Neural crest cell (in vitro differentiated cells): ENCODE data around the gene CCDC83. TPM values are rescaled to one million over a fixed set of nuclear protein-coding genes. Genes with fewer than 3 reads are reported as not detected.

Source experiments
- DNase-seq: peaks from one replicate; pipeline ENCODE4 v3.0.0; 2021; ENCODE audit warnings: low read depth, mixed read lengths, low spot score
- H3K27ac Mint-ChIP-seq: one replicate; pipeline ENCODE4 v1.8.0; 2021; ENCODE audit warnings: mild to moderate bottlenecking, mixed read lengths; ENCODE audit not compliant: unreplicated experiment
- H3K27me3 Mint-ChIP-seq: 2 replicates; pipeline ENCODE4 v1.8.0; 2021; ENCODE audit warnings: low read depth, mild to moderate bottlenecking, mixed read lengths
- H3K36me3 Mint-ChIP-seq: 2 replicates; pipeline ENCODE4 v1.8.0; 2021; ENCODE audit warnings: low read depth, mild to moderate bottlenecking, mixed read lengths
- H3K4me1 Mint-ChIP-seq: 2 replicates; pipeline ENCODE4 v1.8.0; 2021; ENCODE audit warnings: mixed read lengths
- H3K4me3 Mint-ChIP-seq: one replicate; pipeline ENCODE4 v1.8.0; 2021; ENCODE audit warnings: mild to moderate bottlenecking, mixed read lengths
- H3K9me3 Mint-ChIP-seq: 2 replicates; pipeline ENCODE4 v1.8.0; 2021; ENCODE audit warnings: mixed read lengths
- CTCF ChIP-seq: fragments of 200-600 bp; sonication (generic); conservative IDR thresholded peaks from 2 replicates; pipeline ENCODE4 v1.5.0; 2021; ENCODE audit warnings: antibody characterized with exemption, mild to moderate bottlenecking
- total RNA-seq: library from RNA; stranded (reverse); gene quantifications from 2 replicates; pipeline ENCODE4 v1.2.1, GENCODE V29; 2021

Gene CCDC83
- total RNA-seq, 1 donor from 2014 or later: not detected

- Mint-ChIP-seq H3K36me3 (peaks cover 7% of the 10 kb centered on the region), H3K27ac (no peak overlapping the region), H3K9me3 (peaks cover 11% of the 10 kb centered on the region), H3K4me3 (no peak overlapping the region), H3K27me3 (no peaks in the 10 kb centered on the region), H3K4me1 (no peaks in the 10 kb centered on the region)
- TF ChIP-seq CTCF: no peak
- DNase-seq: no peak
Observed at GRCh38 chr11:85935751-85936150, 80.6 kb downstream of the CCDC83 start.

GRCh38 chr11:85937835-85938234, 82.7 kb downstream of the CCDC83 start:
- no peak for DNase-seq
- peaks cover 9% of the 10 kb centered on the region for H3K9me3 Mint-ChIP-seq
- no peaks in the 10 kb centered on the region for H3K27me3 Mint-ChIP-seq
- H3K4me1 Mint-ChIP-seq: no peaks in the 10 kb centered on the region
- no peak for TF ChIP-seq CTCF
- H3K27ac Mint-ChIP-seq: no peak overlapping the region
- peaks cover 3% of the 10 kb centered on the region for H3K36me3 Mint-ChIP-seq
- H3K4me3 Mint-ChIP-seq: no peak overlapping the region

GRCh38 chr11:85939099-85940015, 84.2 kb downstream of the CCDC83 start:
- DNase-seq: no peak
- Mint-ChIP-seq H3K9me3 (peaks cover 9% of the 10 kb centered on the region), H3K36me3 (peaks cover 3% of the 10 kb centered on the region), H3K27me3 (no peaks in the 10 kb centered on the region), H3K4me3 (no peak overlapping the region), H3K4me1 (no peaks in the 10 kb centered on the region), H3K27ac (no peak overlapping the region)
- TF ChIP-seq CTCF: no peak

- peak; percentile 63 for TF ChIP-seq CTCF
- H3K4me3 Mint-ChIP-seq: no peak overlapping the region
- H3K27me3 Mint-ChIP-seq: no peaks in the 10 kb centered on the region
- H3K9me3 Mint-ChIP-seq: peaks cover 12% of the 10 kb centered on the region
- H3K27ac Mint-ChIP-seq: no peak overlapping the region
- H3K36me3 Mint-ChIP-seq: peaks cover 13% of the 10 kb centered on the region
- peak; percentile 22 for DNase-seq
- H3K4me1 Mint-ChIP-seq: peaks cover 13% of the 10 kb centered on the region
Observed at GRCh38 chr11:85941380-85941973, 86.3 kb downstream of the CCDC83 start.

- Mint-ChIP-seq H3K4me1 (peaks cover 42% of the 10 kb centered on the region), H3K9me3 (peaks cover 7% of the 10 kb centered on the region), H3K27ac (no peak overlapping the region), H3K36me3 (peaks cover 10% of the 10 kb centered on the region), H3K27me3 (no peaks in the 10 kb centered on the region), H3K4me3 (peak overlapping the region; percentile 26)
- no peak for TF ChIP-seq CTCF
- DNase-seq: no peak
Observed at GRCh38 chr11:85945296-85945695, 90.1 kb downstream of the CCDC83 start.
